HepG2 (cell line): ENCODE measurements around the gene BPIFB2. TPM values are rescaled to one million over a fixed set of nuclear protein-coding genes. Genes with fewer than 3 reads are reported as not detected.
A peak's percentile ranks its signal among the peaks of the same experiment; 100 is the strongest.

Source experiments
- ATF4 ChIP-seq, 2 experiments: fragments of 450-650 bp in 1 of 2; sonication (generic) in 1 of 2; formaldehyde crosslinking; IDR thresholded peaks; 2 replicates each; pipeline versions ENCODE4 v1.5.0 to v1.8.0; 2020 to 2022; ENCODE audit warnings: mild to moderate bottlenecking in 1 of 2, missing genetic modification reagents in 1 of 2
- NCOR1 ChIP-seq: fragments of 200-600 bp; sonication (generic); IDR thresholded peaks from 2 replicates; pipeline ENCODE4 v1.7.0; 2017; ENCODE audit warnings: antibody characterized with exemption, low read length, borderline replicate concordance
- NONO ChIP-seq, 2 experiments: fragments of 450-650 bp in 1 of 2; sonication (generic) in 1 of 2; formaldehyde crosslinking in 1 of 2; IDR thresholded peaks in 1 of 2; conservative IDR thresholded peaks in 1 of 2; 2 replicates each; pipeline versions ENCODE4 v1.6.1 to v1.8.0; 2017 to 2022; ENCODE audit warnings: mild to moderate bottlenecking in 1 of 2, missing genetic modification reagents in 1 of 2, moderate library complexity in 1 of 2
- SCMH1 ChIP-seq: sonication (generic); formaldehyde crosslinking; IDR thresholded peaks from 2 replicates; pipeline ENCODE4 v1.9.0; 2021; ENCODE audit warnings: missing genetic modification reagents, mild to moderate bottlenecking, borderline replicate concordance
- TERF1 ChIP-seq: sonication (generic); formaldehyde crosslinking; IDR thresholded peaks from 2 replicates; pipeline ENCODE4 v1.8.0; 2022; ENCODE audit warnings: mild to moderate bottlenecking, missing genetic modification reagents, moderate library complexity
- TFDP1 ChIP-seq: IDR thresholded peaks from 2 replicates; pipeline ENCODE4 v1.6.1; 2016; ENCODE audit warnings: missing compliant biosample characterization, missing genetic modification reagents, borderline replicate concordance
- ZEB1 ChIP-seq: IDR thresholded peaks from 2 replicates; pipeline ENCODE4 v1.6.1; 2012; ENCODE audit warnings: mild to moderate bottlenecking, low read depth, inconsistent platforms; ENCODE audit not compliant: insufficient replicate concordance
- ZNF10 ChIP-seq: sonication (generic); formaldehyde crosslinking; IDR thresholded peaks from 2 replicates; pipeline ENCODE4 v1.4.0; 2020; ENCODE audit warnings: mild to moderate bottlenecking, low read depth, missing genetic modification reagents, borderline replicate concordance
- ZNF18 ChIP-seq: sonication (generic); formaldehyde crosslinking; IDR thresholded peaks from 2 replicates; pipeline ENCODE4 v1.8.0; 2022; ENCODE audit warnings: mild to moderate bottlenecking, missing genetic modification reagents; ENCODE audit not compliant: insufficient replicate concordance
- ZNF180 ChIP-seq: sonication (generic); formaldehyde crosslinking; IDR thresholded peaks from 2 replicates; pipeline ENCODE4 v1.4.0; 2020; ENCODE audit warnings: low read depth, missing genetic modification reagents, borderline replicate concordance
- ZNF703 ChIP-seq: sonication (generic); formaldehyde crosslinking; IDR thresholded peaks from 2 replicates; pipeline ENCODE4 v1.5.1; 2020; ENCODE audit warnings: missing genetic modification reagents, mild to moderate bottlenecking, moderate library complexity, borderline replicate concordance
- ZNF710 ChIP-seq: sonication (generic); formaldehyde crosslinking; IDR thresholded peaks from 2 replicates; pipeline ENCODE4 v1.5.0; 2020; ENCODE audit warnings: mild to moderate bottlenecking, missing genetic modification reagents, borderline replicate concordance
- ZNF775 ChIP-seq: sonication (generic); formaldehyde crosslinking; IDR thresholded peaks from 2 replicates; pipeline ENCODE4 v1.4.0; 2020; ENCODE audit warnings: missing genetic modification reagents, mild to moderate bottlenecking, moderate library complexity, borderline replicate concordance
- polyA plus RNA-seq, 8 experiments: library from polyadenylated mRNA; depleted of rRNA in 3 of 8; stranded (reverse) in 7 of 8; unstranded in 1 of 8; fragments of >200 nt; fragmentation: Illumina TruSeq in 4 of 8; extraction: Trizol in 4 of 8; gene quantifications; 2 replicates each; pipeline versions ENCODE4 v1.2.1 to v1.2.3, GENCODE V29; 2011 to 2016; ENCODE audit warnings: low read depth in 4 of 8, missing spikeins in 1 of 8, mixed read lengths in 1 of 8; ENCODE audit not compliant: insufficient read depth in 1 of 8
- total RNA-seq, 5 experiments: library from RNA; depleted of rRNA; stranded (reverse); fragments of >200 nt; fragmentation: Illumina TruSeq; extraction: Trizol; gene quantifications; 2 replicates each; pipeline ENCODE4 v1.2.3, GENCODE V29; 2016; ENCODE audit warnings: low read depth in 1 of 5
- TF ChIP-seq, protein P1 (sequence below): IDR thresholded peaks from 2 replicates; pipeline ENCODE4 v1.6.1; 2016; ENCODE audit warnings: mild to moderate bottlenecking, missing biosample characterization, missing genetic modification reagents
- TF ChIP-seq, protein P2 (sequence below): sonication (generic); formaldehyde crosslinking; IDR thresholded peaks from 2 replicates; pipeline ENCODE4 v1.5.0; 2020; ENCODE audit warnings: mild to moderate bottlenecking, low read depth, missing genetic modification reagents, borderline replicate concordance

The BPIFB2 gene
- total and polyA plus RNA-seq, 2 of the 13 experiments (the other 11 are each of a cell fraction or from before 2014, with no cell fraction given) = 54.5 to 902 TPM

GRCh38 chr20:33025318-33025876 is 17.9 kb downstream of the BPIFB2 start (continued):
- no peak for TF ChIP-seq TERF1 (CRISPR knock-in tag)
- no peak for TF ChIP-seq NCOR1
- no peak for TF ChIP-seq ZNF703 (CRISPR knock-in tag)
- TF ChIP-seq, protein P1, sequence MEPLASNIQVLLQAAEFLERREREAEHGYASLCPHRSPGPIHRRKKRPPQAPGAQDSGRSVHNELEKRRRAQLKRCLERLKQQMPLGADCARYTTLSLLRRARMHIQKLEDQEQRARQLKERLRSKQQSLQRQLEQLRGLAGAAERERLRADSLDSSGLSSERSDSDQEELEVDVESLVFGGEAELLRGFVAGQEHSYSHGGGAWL = no peak
- peak; percentile 97 for TF ChIP-seq ZNF710 (CRISPR knock-in tag)
- TF ChIP-seq, protein P2, sequence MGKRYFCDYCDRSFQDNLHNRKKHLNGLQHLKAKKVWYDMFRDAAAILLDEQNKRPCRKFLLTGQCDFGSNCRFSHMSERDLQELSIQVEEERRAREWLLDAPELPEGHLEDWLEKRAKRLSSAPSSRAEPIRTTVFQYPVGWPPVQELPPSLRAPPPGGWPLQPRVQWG (CRISPR knock-in tag) = 0 out of 2 replicates have a peak, but pooled peaks have one; percentile 43
- TF ChIP-seq ZNF775 (CRISPR knock-in tag) = no peak
- TF ChIP-seq ZNF10 = no peak
- TF ChIP-seq NONO (IDR thresholded peaks at IDR 0.05) = no peak
- 0 out of 2 replicates have a peak, but pooled peaks have one; percentile 52 for TF ChIP-seq NONO (CRISPR knock-in tag; conservative IDR thresholded peaks at IDR 0.05)
- TF ChIP-seq ZEB1 = no peak
- TF ChIP-seq ZNF18 = no peak
- TF ChIP-seq SCMH1 (CRISPR knock-in tag) = no peak
- TF ChIP-seq ZNF180 (CRISPR knock-in tag) = no peak
- no peak for TF ChIP-seq TFDP1 (CRISPR knock-in tag)
- no peak; a peak in 1 of 4 replicates for TF ChIP-seq ATF4 (CRISPR knock-in tag; IDR thresholded peaks at IDR 0.05)
